Nephron progenitor cell (in vitro differentiated cells): Measurements from ENCODE around the gene TECPR1.

Experiments
- DNase-seq: peaks from one replicate; pipeline ENCODE4 v3.0.0; 2021
- H3K27ac Mint-ChIP-seq: 2 replicates; pipeline ENCODE4 v1.8.0; 2021; ENCODE audit warnings: mild to moderate bottlenecking, moderate library complexity, mixed read lengths
- H3K27me3 Mint-ChIP-seq: 2 replicates; pipeline ENCODE4 v1.8.0; 2021; ENCODE audit warnings: mild to moderate bottlenecking, low read depth, mixed read lengths; ENCODE audit not compliant: poor library complexity
- H3K36me3 Mint-ChIP-seq: 2 replicates; pipeline ENCODE4 v1.8.0; 2021; ENCODE audit warnings: low read depth, mixed read lengths
- H3K4me1 Mint-ChIP-seq: 2 replicates; pipeline ENCODE4 v1.8.0; 2021; ENCODE audit warnings: mixed read lengths
- H3K4me3 Mint-ChIP-seq: 2 replicates; pipeline ENCODE4 v1.8.0; 2021; ENCODE audit warnings: mild to moderate bottlenecking, moderate library complexity, mixed read lengths
- H3K9me3 Mint-ChIP-seq: 2 replicates; pipeline ENCODE4 v1.8.0; 2021; ENCODE audit warnings: mild to moderate bottlenecking, moderate library complexity, mixed read lengths
- CTCF ChIP-seq: fragments of 200-600 bp; sonication (generic); IDR thresholded peaks from 2 replicates; pipeline ENCODE4 v1.5.0; 2021; ENCODE audit warnings: antibody characterized with exemption

TECPR1 gene

DNA sequence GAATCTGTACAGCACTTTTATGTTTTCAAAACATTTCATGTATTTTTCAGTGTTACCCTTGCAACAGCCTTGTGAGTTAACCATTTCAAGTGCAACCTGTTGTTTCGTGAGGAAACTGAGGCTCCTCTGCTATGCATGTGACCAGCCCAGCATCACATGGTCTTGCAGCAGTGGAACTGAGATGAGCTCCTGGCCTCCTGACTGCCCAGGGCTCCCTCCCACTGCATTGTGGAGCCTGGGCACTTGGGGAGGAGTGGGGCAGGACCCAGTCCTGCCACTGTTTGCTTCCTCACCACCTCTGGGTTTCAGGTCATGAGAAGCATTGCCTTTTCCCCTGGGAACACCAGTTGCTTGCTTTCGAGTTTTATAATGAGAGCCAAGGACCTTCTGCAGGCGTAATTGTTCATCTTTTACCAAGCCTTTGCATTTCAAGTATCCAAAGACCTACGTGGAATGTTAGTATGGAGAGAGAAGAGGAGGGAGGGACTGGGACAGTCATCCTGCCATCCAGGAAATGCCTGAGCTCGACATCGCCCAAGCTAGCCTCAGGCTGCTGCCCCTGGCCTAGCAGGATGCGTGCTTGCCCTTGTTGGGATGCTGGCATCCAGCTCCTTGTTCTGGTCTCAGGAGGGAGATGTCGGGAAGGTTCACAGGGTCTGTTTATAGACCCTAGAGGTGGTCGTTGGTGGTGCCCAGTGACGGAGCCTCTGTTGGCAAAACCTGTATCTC is 73.1 kb downstream of the TECPR1 start:
- Mint-ChIP-seq H3K27me3 (no peaks in the 10 kb centered on the region), H3K27ac (no peak overlapping the region), H3K36me3 (peaks cover 38% of the 10 kb centered on the region), H3K9me3 (peaks cover 9% of the 10 kb centered on the region), H3K4me1 (no peaks in the 10 kb centered on the region), H3K4me3 (no peak overlapping the region)
- no peak for DNase-seq
- TF ChIP-seq CTCF: no peak

DNA sequence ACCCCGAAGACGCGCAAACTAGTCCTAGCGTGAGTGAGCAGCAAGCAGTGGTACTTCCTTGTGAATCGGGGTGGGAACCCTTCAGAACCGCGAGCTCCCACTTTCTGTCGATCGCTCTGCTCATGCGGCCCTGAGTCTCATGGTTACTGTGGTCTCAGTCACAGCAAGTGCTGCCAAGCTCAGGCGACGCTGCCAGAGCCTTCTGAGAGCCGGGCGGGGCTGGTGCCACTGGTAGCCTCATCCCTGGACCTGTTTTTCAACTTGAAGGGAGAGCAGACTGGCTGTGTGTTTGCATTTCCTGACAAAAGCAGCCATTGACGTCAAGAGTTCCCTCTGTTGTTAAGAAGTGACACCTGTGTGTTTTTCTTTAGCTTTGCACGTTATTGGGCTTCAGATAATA is 73.7 kb downstream of the TECPR1 start:
- Mint-ChIP-seq H3K27me3 (no peaks in the 10 kb centered on the region), H3K4me1 (no peaks in the 10 kb centered on the region), H3K9me3 (peaks cover 4% of the 10 kb centered on the region), H3K27ac (peak overlapping the region; percentile 39), H3K4me3 (no peak overlapping the region), H3K36me3 (peaks cover 32% of the 10 kb centered on the region)
- no peak for DNase-seq
- no peak for TF ChIP-seq CTCF

- no peak for DNase-seq
- no peak for TF ChIP-seq CTCF
- H3K27me3 Mint-ChIP-seq: no peaks in the 10 kb centered on the region
- no peak overlapping the region for H3K27ac Mint-ChIP-seq
- H3K4me1 Mint-ChIP-seq: no peaks in the 10 kb centered on the region
- H3K9me3 Mint-ChIP-seq: no peaks in the 10 kb centered on the region
- no peak overlapping the region for H3K4me3 Mint-ChIP-seq
- peaks cover 30% of the 10 kb centered on the region for H3K36me3 Mint-ChIP-seq
These were observed 74.5 kb downstream of the TECPR1 start for GRCh38 chr7:98177553-98177952.

DNA sequence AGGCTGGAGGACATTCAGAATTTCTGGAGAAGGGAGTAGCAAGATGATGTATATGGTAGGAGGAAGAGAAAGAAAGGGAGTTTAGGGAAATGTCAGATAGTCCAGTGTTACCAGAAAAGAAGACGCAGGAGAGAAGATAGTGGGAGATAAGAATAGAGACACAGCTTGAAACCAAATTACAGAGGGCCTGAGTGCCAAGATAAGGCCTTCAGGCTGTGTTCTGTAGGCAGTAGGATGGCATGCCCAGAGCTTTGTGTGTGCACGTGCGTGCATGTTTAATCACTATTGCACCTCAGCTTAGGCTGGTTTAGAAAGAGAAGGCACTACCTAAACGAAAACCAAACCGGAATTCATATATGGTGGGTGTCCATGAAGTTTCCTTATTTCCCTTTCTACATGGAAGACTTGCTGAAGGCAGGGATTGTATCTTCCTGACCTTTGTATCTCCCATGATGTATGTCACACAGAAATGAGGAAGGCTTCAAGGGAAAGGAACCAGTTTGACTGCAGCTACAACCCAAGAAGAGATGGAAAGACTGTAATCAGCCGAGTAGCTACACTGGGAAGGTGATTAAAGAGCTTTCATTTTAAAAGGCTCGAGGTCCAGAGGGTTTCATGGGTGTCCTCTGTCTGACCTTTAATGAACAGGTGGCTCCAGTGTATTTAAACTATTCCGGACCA is 76.6 kb downstream of the TECPR1 start:
- no peak for DNase-seq
- Mint-ChIP-seq H3K4me3 (no peak overlapping the region), H3K27ac (peak overlapping the region; percentile 0)

DNA sequence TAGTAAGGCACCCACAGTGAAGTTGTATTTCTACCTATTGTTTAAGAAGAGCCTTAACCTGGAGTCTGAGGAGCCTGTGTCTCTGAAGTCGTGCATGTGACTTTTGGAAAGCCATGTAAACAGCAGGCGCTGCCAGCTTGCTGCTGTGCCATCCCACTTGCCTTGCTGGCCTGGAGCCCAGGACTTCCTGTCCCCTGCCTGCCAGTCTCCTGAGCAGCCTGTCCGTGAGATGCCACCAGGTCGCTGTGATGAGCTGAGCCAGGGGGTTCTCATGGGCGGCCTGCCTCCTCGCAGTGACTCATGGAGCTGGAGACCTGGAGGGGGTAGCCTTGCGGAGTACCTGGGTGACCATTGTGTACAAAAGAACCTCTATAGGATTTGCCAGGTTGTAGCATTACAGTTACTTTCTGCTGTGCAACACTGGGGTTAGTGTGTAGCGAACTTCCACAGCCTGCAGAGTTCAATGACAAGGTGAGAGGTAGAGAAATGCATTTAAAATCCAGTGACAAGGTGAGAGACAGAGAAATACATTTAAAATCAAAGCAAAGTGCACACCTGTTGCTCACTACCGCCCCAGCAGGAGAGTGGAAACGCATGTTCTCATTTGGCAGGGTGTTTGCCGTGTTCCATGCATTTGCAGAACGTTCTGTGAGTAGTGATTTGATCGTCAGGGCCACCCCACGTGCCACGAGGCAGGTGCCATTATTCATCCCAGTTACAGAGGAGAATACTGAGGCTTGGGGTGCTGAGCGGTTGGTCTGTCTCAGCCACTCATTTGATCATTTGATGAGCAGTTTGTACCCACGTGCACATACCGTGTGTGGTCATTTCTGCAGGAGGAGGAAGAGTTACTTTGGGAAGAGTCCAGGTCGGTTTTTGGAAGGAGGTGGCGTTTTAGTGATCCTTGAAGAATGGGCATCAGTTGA is 77.4 kb downstream of the TECPR1 start:
- Mint-ChIP-seq H3K4me1 (peaks cover 17% of the 10 kb centered on the region), H3K9me3 (no peaks in the 10 kb centered on the region), H3K27me3 (no peaks in the 10 kb centered on the region), H3K36me3 (peaks cover 13% of the 10 kb centered on the region), H3K4me3 (no peak overlapping the region), H3K27ac (peak overlapping the region; percentile 0)
- no peak for DNase-seq
- TF ChIP-seq CTCF: no peak

More for the DNA sequence above, 76.6 kb downstream of the TECPR1 start:
- H3K27me3 Mint-ChIP-seq: no peaks in the 10 kb centered on the region
- peaks cover 16% of the 10 kb centered on the region for H3K4me1 Mint-ChIP-seq
- no peaks in the 10 kb centered on the region for H3K9me3 Mint-ChIP-seq
- H3K36me3 Mint-ChIP-seq: peaks cover 13% of the 10 kb centered on the region
- TF ChIP-seq CTCF: no peak
